SU-DHL-6 (cell line): Measurements from ENCODE around the gene WFIKKN2.

Source experiments
- H2AFZ ChIP-seq: fragments of 200-600 bp; sonication (generic); 2 replicates; pipeline ENCODE4 v1.6.1; 2014; ENCODE audit warnings: low read depth, mild to moderate bottlenecking, moderate library complexity, mixed read lengths, antibody characterized with exemption, low read length; ENCODE audit not compliant: severe bottlenecking
- H3F3A ChIP-seq: fragments of 200-600 bp; shearing (Covaris generic); 2 replicates; pipeline ENCODE4 v1.6.0; 2016; ENCODE audit warnings: antibody characterized with exemption, mild to moderate bottlenecking; ENCODE audit not compliant: insufficient read depth
- H3K27ac ChIP-seq: fragments of 200-600 bp; sonication (generic); 2 replicates; pipeline ENCODE4 v1.5.1; 2016; ENCODE audit warnings: low read depth, mild to moderate bottlenecking, low read length, moderate library complexity, mixed read lengths
- H3K27me3 ChIP-seq: fragments of 200-600 bp; sonication (generic), shearing (Covaris generic); 2 replicates; pipeline ENCODE4 v1.6.0; 2014; ENCODE audit warnings: mild to moderate bottlenecking, low read length
- H3K36me3 ChIP-seq: fragments of 200-600 bp; sonication (generic); 2 replicates; pipeline ENCODE4 v1.6.1; 2014; ENCODE audit warnings: mild to moderate bottlenecking, low read length, mixed read lengths
- H3K4me2 ChIP-seq: fragments of 300-600, 200-600 bp; shearing (Covaris generic), sonication (generic); 2 replicates; pipeline ENCODE4 v1.6.0; 2014; ENCODE audit warnings: low read length, low read depth, mild to moderate bottlenecking; ENCODE audit not compliant: poor library complexity, severe bottlenecking
- H3K4me3 ChIP-seq: fragments of 200-600 bp; sonication (generic); 2 replicates; pipeline ENCODE4 v1.5.1; 2014; ENCODE audit warnings: antibody characterized with exemption, low read length, mild to moderate bottlenecking, mixed read lengths; ENCODE audit not compliant: insufficient read depth, poor library complexity, severe bottlenecking
- H3K79me2 ChIP-seq: fragments of 200-600 bp; sonication (generic); 2 replicates; pipeline ENCODE4 v1.6.1; 2014; ENCODE audit warnings: mild to moderate bottlenecking, low read length, moderate library complexity; ENCODE audit not compliant: insufficient read depth
- H3K9ac ChIP-seq: fragments of 200-600 bp; sonication (generic); 2 replicates; pipeline ENCODE4 v1.7.0; 2014; ENCODE audit warnings: mild to moderate bottlenecking, low read length
- H3K9me2 ChIP-seq: fragments of 200-600 bp; sonication (generic); replicated peaks from 2 replicates; pipeline ENCODE4 v1.6.1; 2014; ENCODE audit warnings: low read length; ENCODE audit not compliant: insufficient read depth
- H3K9me3 ChIP-seq: fragments of 200-600 bp; sonication (generic); 2 replicates; pipeline ENCODE4 v1.6.1; 2014; ENCODE audit warnings: low read length, mixed read lengths; ENCODE audit not compliant: insufficient read depth
- H4K20me1 ChIP-seq: fragments of 200-600 bp; sonication (generic); 2 replicates; pipeline ENCODE4 v1.6.1; 2014; ENCODE audit warnings: low read depth, mild to moderate bottlenecking, antibody characterized with exemption, low read length, moderate library complexity, mixed read lengths
- EZH2phosphoT487 ChIP-seq: fragments of 200-600 bp; sonication (generic), shearing (Covaris generic); conservative IDR thresholded peaks from 2 replicates; pipeline ENCODE4 v1.6.1; 2018; ENCODE audit warnings: mild to moderate bottlenecking, antibody characterized with exemption, low read length, moderate library complexity, mixed read lengths
- TF ChIP-seq, protein P1 (sequence below): fragments of 200-600 bp; sonication (generic); IDR thresholded peaks from one replicate; pipeline ENCODE4 v1.5.1; 2017; ENCODE audit warnings: antibody characterized with exemption, mild to moderate bottlenecking, low read length, moderate library complexity; ENCODE audit not compliant: insufficient read depth, poor library complexity, severe bottlenecking

Gene WFIKKN2

GRCh38 chr17:50850640-50851039 lies 15.3 kb downstream of the WFIKKN2 start:
- no peak overlapping the region for H2AFZ ChIP-seq
- no peaks in the 10 kb centered on the region; the same call in 1 of the 2 replicates for H3K27me3 ChIP-seq
- TF ChIP-seq EZH2phosphoT487 = no peak
- TF ChIP-seq, protein P1, sequence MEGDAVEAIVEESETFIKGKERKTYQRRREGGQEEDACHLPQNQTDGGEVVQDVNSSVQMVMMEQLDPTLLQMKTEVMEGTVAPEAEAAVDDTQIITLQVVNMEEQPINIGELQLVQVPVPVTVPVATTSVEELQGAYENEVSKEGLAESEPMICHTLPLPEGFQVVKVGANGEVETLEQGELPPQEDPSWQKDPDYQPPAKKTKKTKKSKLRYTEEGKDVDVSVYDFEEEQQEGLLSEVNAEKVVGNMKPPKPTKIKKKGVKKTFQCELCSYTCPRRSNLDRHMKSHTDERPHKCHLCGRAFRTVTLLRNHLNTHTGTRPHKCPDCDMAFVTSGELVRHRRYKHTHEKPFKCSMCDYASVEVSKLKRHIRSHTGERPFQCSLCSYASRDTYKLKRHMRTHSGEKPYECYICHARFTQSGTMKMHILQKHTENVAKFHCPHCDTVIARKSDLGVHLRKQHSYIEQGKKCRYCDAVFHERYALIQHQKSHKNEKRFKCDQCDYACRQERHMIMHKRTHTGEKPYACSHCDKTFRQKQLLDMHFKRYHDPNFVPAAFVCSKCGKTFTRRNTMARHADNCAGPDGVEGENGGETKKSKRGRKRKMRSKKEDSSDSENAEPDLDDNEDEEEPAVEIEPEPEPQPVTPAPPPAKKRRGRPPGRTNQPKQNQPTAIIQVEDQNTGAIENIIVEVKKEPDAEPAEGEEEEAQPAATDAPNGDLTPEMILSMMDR = no peak
- H3K27ac ChIP-seq = no peak overlapping the region
- H3K9me3 ChIP-seq = no peaks in the 10 kb centered on the region
- H3K9ac ChIP-seq = no peak overlapping the region
- no peaks in the 10 kb centered on the region for H3K9me2 ChIP-seq
- no peaks in the 10 kb centered on the region for H3K79me2 ChIP-seq
- no peak overlapping the region for H3K4me2 ChIP-seq
- no peaks in the 10 kb centered on the region for H4K20me1 ChIP-seq
- no peaks in the 10 kb centered on the region for H3K36me3 ChIP-seq
- H3F3A ChIP-seq = no peaks in the 10 kb centered on the region
- H3K4me3 ChIP-seq = no peak overlapping the region

DNA sequence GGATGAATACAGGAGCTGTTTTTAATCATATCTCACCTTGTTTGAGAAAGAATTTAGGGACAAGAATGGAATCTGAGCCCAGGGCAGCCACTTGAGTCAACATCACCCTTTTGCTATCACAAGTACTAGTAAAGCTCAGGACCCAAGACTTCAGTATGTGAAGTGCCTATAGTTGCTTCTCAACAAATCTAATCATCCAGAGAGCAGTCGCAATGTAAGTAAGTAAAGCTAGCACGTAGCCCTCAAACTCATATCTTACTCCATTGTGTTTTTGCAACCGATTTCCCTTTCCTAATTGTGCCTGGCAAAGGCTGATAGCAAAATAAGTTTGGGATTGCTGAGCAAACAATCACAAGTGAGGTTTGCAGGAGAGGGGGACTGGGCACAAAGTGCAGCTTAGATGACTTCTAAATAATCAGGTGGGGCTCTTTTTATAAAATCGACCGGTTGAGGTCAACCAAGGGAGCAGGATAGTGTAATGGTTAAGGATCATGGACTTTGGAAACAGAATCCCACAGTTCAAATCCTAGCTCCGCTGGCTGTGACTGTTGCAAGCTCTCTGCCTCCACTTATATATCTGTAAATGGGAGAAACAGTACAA lies 17.7 kb downstream of the WFIKKN2 start:
- no peak overlapping the region for H2AFZ ChIP-seq
- H3K4me2 ChIP-seq = no peak overlapping the region
- no peaks in the 10 kb centered on the region for H3K36me3 ChIP-seq
- no peak overlapping the region for H3K4me3 ChIP-seq
- no peak overlapping the region for H3K9ac ChIP-seq
- no peaks in the 10 kb centered on the region for H3F3A ChIP-seq
- H3K79me2 ChIP-seq = no peaks in the 10 kb centered on the region
- TF ChIP-seq, protein P1 = no peak
- TF ChIP-seq EZH2phosphoT487 = no peak
- H4K20me1 ChIP-seq = no peaks in the 10 kb centered on the region
- H3K27me3 ChIP-seq = no peaks in the 10 kb centered on the region; the same call in 1 of the 2 replicates
- no peaks in the 10 kb centered on the region for H3K9me2 ChIP-seq
- no peaks in the 10 kb centered on the region for H3K9me3 ChIP-seq
- H3K27ac ChIP-seq = no peak overlapping the region

DNA sequence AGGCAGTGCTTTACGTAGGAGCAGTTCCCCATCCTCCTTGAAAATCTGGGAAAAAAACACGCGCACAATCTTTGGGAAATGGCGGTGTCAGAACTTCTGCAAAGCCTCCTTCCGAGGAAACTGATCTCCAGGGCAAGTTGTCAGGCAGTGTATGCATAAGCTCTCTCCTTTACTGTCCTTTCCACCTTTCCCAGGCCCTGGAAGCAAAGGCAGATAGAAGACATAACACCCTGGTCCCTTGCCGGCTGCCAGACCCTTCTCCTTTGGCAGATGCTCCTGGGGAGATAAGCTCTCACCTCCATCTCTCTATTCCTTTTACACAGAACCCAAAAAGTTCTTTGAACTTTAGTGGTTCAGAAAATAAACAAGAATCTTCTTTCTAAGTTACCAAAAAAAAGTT lies 18.4 kb downstream of the WFIKKN2 start:
- H2AFZ ChIP-seq = no peak overlapping the region
- no peak overlapping the region for H3K4me2 ChIP-seq
- TF ChIP-seq, protein P1 = no peak
- no peak for TF ChIP-seq EZH2phosphoT487

More for the DNA sequence above, 18.4 kb downstream of the WFIKKN2 start:
- H3K27ac ChIP-seq = no peak overlapping the region
- no peaks in the 10 kb centered on the region for H3F3A ChIP-seq
- no peaks in the 10 kb centered on the region for H3K79me2 ChIP-seq
- no peaks in the 10 kb centered on the region for H4K20me1 ChIP-seq
- H3K9me2 ChIP-seq = no peaks in the 10 kb centered on the region
- H3K36me3 ChIP-seq = no peaks in the 10 kb centered on the region
- H3K9ac ChIP-seq = no peak overlapping the region
- H3K9me3 ChIP-seq = no peaks in the 10 kb centered on the region
- H3K27me3 ChIP-seq = no peaks in the 10 kb centered on the region; the same call in 1 of the 2 replicates
- H3K4me3 ChIP-seq = no peak overlapping the region
